ENCODE measurements around the gene TDP2. TPM values are rescaled to one million over a fixed set of nuclear protein-coding genes. Genes with fewer than 3 reads are reported as not detected.

The TDP2 gene
- polyA plus RNA-seq, 1 donor: 22.8 TPM

Other genes with a start within 250 kb of the TDP2 start
- 2.4 TPM for gene GPLD1, start 177.3 kb downstream of the TDP2 start, polyA plus RNA-seq (ENCODE audit: insufficient read length)
- 8.2 TPM for gene ALDH5A1, start 171.9 kb downstream of the TDP2 start, polyA plus RNA-seq (ENCODE audit: insufficient read length)
- gene KIAA0319, start 20.7 kb downstream of the TDP2 start, polyA plus RNA-seq (ENCODE audit: insufficient read length): 0.06 TPM
- gene ACOT13, start 178 bp upstream of the TDP2 start, polyA plus RNA-seq (ENCODE audit: insufficient read length): 16.2 TPM
- gene C6orf62, start 52.3 kb upstream of the TDP2 start, polyA plus RNA-seq (ENCODE audit: insufficient read length): 95.5 TPM
- gene GMNN, start 108.0 kb upstream of the TDP2 start, polyA plus RNA-seq (ENCODE audit: insufficient read length): 12.7 TPM
- gene ARMH2, start 132.0 kb upstream of the TDP2 start, polyA plus RNA-seq (ENCODE audit: insufficient read length): not detected

Data from hindlimb muscle (tissue), 1 donor.